WTC11 (cell line): Measurements from ENCODE around the gene CRLF1. TPM values are rescaled to one million over a fixed set of nuclear protein-coding genes. Genes with fewer than 3 reads are reported as not detected.

Experiments
- ATAC-seq: fragments of 200-7000 bp; cut with Tn5 transposase; 2 replicates; pipeline ENCODE4 v1.10.0; 2021; ENCODE audit warnings: mild to moderate bottlenecking, moderate library complexity
- CTCF ChIA-PET: fragments of 300-600 bp; sonication (Branson Sonifier 250); formaldehyde crosslinking; loops from one replicate; lab custom pipeline; 2021; ENCODE audit warnings: antibody characterized with exemption; lab: Charles Lee
- POLR2A ChIA-PET: fragments of 350-600 bp; sonication (Branson Sonifier 250); formaldehyde crosslinking; loops from one replicate; lab custom pipeline; 2021; ENCODE audit warnings: antibody characterized with exemption; lab: Charles Lee
- DNase-seq: peaks from one replicate; pipeline ENCODE4 v3.0.0; 2021; ENCODE audit warnings: low spot score
- H3K27ac Mint-ChIP-seq: 2 replicates; pipeline ENCODE4 v1.8.0; 2021; ENCODE audit warnings: mixed read lengths
- H3K27me3 Mint-ChIP-seq: 2 replicates; pipeline ENCODE4 v1.8.0; 2021; ENCODE audit warnings: low read depth, mild to moderate bottlenecking, moderate library complexity, mixed read lengths
- H3K36me3 Mint-ChIP-seq: 2 replicates; pipeline ENCODE4 v1.8.0; 2021; ENCODE audit warnings: mixed read lengths
- H3K4me1 Mint-ChIP-seq: 2 replicates; pipeline ENCODE4 v1.8.0; 2022; ENCODE audit warnings: mixed read lengths
- H3K4me3 Mint-ChIP-seq: 2 replicates; pipeline ENCODE4 v1.8.0; 2021; ENCODE audit warnings: mild to moderate bottlenecking, moderate library complexity, mixed read lengths
- H3K9me3 Mint-ChIP-seq: 2 replicates; pipeline ENCODE4 v1.8.0; 2021; ENCODE audit warnings: mixed read lengths
- CREB1 ChIP-seq: sonication (generic); formaldehyde crosslinking; IDR thresholded peaks from 2 replicates; pipeline ENCODE4 v1.8.0; 2023; ENCODE audit warnings: mild to moderate bottlenecking, missing genetic modification reagents
- GABPB1 ChIP-seq: sonication (generic); formaldehyde crosslinking; IDR thresholded peaks from 2 replicates; pipeline ENCODE4 v1.8.1; 2023; ENCODE audit warnings: mild to moderate bottlenecking, missing genetic modification reagents
- IRF2 ChIP-seq: sonication (generic); formaldehyde crosslinking; IDR thresholded peaks from 2 replicates; pipeline ENCODE4 v1.8.0; 2022; ENCODE audit warnings: low read depth, missing genetic modification reagents, borderline replicate concordance
- JUN ChIP-seq: sonication (generic); formaldehyde crosslinking; IDR thresholded peaks from 2 replicates; pipeline ENCODE4 v1.8.0; 2023; ENCODE audit warnings: mild to moderate bottlenecking, missing genetic modification reagents
- NFE2L1 ChIP-seq: sonication (generic); formaldehyde crosslinking; IDR thresholded peaks from 2 replicates; pipeline ENCODE4 v1.8.1; 2023; ENCODE audit warnings: missing genetic modification reagents
- NFYB ChIP-seq: sonication (generic); formaldehyde crosslinking; conservative IDR thresholded peaks from 2 replicates; pipeline ENCODE4 v1.8.0; 2022; ENCODE audit warnings: low read depth, missing genetic modification reagents
- NR2C2 ChIP-seq: sonication (generic); formaldehyde crosslinking; IDR thresholded peaks from 2 replicates; pipeline ENCODE4 v1.8.0; 2022; ENCODE audit warnings: mild to moderate bottlenecking, missing genetic modification reagents
- NR3C1 ChIP-seq: sonication (generic); formaldehyde crosslinking; conservative IDR thresholded peaks from 2 replicates; pipeline ENCODE4 v1.8.1; 2023; ENCODE audit warnings: low read depth, mild to moderate bottlenecking, missing genetic modification reagents
- PRRX2 ChIP-seq: fragments of 250-450 bp; sonication (Bioruptor Pico); IDR thresholded peaks from 2 replicates; pipeline ENCODE4 v1.8.0; 2021; ENCODE audit warnings: mild to moderate bottlenecking
- SMAD4 ChIP-seq: sonication (generic); formaldehyde crosslinking; IDR thresholded peaks from 2 replicates; pipeline ENCODE4 v1.8.0; 2022; ENCODE audit warnings: mild to moderate bottlenecking, missing genetic modification reagents
- TEAD1 ChIP-seq: sonication (generic); formaldehyde crosslinking; IDR thresholded peaks from 2 replicates; pipeline ENCODE4 v1.8.0; 2022; ENCODE audit warnings: mild to moderate bottlenecking, missing genetic modification reagents
- ZNF121 ChIP-seq: sonication (generic); formaldehyde crosslinking; IDR thresholded peaks from 2 replicates; pipeline ENCODE4 v1.8.0; 2023; ENCODE audit warnings: missing genetic modification reagents
- ZNF232 ChIP-seq: sonication (generic); formaldehyde crosslinking; IDR thresholded peaks from 2 replicates; pipeline ENCODE4 v1.8.0; 2022; ENCODE audit warnings: mild to moderate bottlenecking, missing genetic modification reagents
- ZNF317 ChIP-seq: sonication (generic); formaldehyde crosslinking; IDR thresholded peaks from 2 replicates; pipeline ENCODE4 v1.8.1; 2023; ENCODE audit warnings: low read depth, mild to moderate bottlenecking, moderate library complexity, missing genetic modification reagents, borderline replicate concordance
- total RNA-seq: library from RNA; stranded (reverse); gene quantifications from 3 replicates; pipeline ENCODE4 v1.2.3, GENCODE V29; 2021
- TF ChIP-seq, protein P1 (sequence below): sonication (generic); formaldehyde crosslinking; IDR thresholded peaks from 2 replicates; pipeline ENCODE4 v1.8.1; 2022; ENCODE audit warnings: mild to moderate bottlenecking, missing genetic modification reagents, moderate library complexity, borderline replicate concordance
- TF ChIP-seq, protein P2 (sequence below): sonication (generic); formaldehyde crosslinking; IDR thresholded peaks from 2 replicates; pipeline ENCODE4 v1.8.1; 2023; ENCODE audit warnings: mild to moderate bottlenecking, missing genetic modification reagents, moderate library complexity
- TF ChIP-seq, protein P3 (sequence below): fragments of 250-450 bp; sonication (Bioruptor Pico); IDR thresholded peaks from 2 replicates; pipeline ENCODE4 v1.9.0; 2021; ENCODE audit warnings: mild to moderate bottlenecking
- TF ChIP-seq, protein P4 (sequence below): sonication (generic); formaldehyde crosslinking; IDR thresholded peaks from 2 replicates; pipeline ENCODE4 v1.8.1; 2022; ENCODE audit warnings: low read depth, missing genetic modification reagents, borderline replicate concordance
- TF ChIP-seq, protein P5 (sequence below): sonication (generic); formaldehyde crosslinking; IDR thresholded peaks from 2 replicates; pipeline ENCODE4 v1.8.1; 2023; ENCODE audit warnings: mild to moderate bottlenecking, moderate library complexity, missing genetic modification reagents
- TF ChIP-seq, protein P6 (sequence below): sonication (generic); formaldehyde crosslinking; IDR thresholded peaks from 2 replicates; pipeline ENCODE4 v1.8.0; 2023; ENCODE audit warnings: mild to moderate bottlenecking, missing genetic modification reagents
- TF ChIP-seq, protein P7 (sequence below): sonication (generic); formaldehyde crosslinking; IDR thresholded peaks from 2 replicates; pipeline ENCODE4 v1.8.1; 2023; ENCODE audit warnings: mild to moderate bottlenecking, missing genetic modification reagents, borderline replicate concordance

The CRLF1 gene
- total RNA-seq, 1 experiment from 2014 or later = 36.4 TPM

DNA sequence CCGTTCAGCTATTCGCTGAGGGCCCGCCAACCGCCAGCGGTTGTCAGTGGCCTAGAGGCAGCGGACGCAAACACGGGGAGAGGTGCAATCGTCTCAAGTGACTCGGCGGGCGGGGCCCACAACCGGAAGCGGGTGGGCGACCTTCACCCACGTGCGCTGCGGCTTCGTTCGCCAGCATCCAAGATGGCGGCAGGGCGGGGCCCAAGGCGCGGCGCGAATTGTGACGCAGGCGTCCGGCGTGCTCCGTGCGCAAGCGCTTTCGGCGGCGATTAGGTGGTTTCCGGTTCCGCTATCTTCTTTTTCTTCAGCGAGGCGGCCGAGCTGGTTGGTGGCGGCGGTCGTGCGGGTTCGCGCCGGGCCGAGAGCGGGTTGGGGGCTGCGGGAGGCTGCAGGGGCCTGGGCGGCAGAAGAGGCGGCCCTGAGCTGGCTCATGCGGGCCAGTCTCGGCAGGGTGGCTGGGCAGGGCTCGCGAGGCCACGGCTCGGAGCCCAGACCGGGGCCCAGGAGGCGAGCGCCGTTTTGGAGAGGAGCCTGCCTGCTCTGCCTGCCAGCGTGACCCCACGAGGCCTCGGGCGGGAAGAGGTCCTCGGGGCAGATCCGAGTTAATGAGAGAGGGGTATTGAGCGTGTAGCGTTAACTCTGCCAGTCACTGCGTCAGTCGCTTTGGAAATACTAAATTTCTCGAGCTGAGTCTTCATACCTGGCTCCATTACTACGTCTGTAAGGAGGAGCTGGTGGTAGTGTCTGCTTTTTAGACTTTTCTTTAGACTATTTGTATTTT lies 34.8 kb downstream of the CRLF1 start, which contains the start of gene UBA52 (continued):
- TF ChIP-seq, protein P1, sequence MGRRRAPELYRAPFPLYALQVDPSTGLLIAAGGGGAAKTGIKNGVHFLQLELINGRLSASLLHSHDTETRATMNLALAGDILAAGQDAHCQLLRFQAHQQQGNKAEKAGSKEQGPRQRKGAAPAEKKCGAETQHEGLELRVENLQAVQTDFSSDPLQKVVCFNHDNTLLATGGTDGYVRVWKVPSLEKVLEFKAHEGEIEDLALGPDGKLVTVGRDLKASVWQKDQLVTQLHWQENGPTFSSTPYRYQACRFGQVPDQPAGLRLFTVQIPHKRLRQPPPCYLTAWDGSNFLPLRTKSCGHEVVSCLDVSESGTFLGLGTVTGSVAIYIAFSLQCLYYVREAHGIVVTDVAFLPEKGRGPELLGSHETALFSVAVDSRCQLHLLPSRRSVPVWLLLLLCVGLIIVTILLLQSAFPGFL (CRISPR knock-in tag) = no peak
- TF ChIP-seq IRF2 (no peak), GABPB1 (CRISPR knock-in tag) (peak; percentile 92)
- TF ChIP-seq, protein P2, sequence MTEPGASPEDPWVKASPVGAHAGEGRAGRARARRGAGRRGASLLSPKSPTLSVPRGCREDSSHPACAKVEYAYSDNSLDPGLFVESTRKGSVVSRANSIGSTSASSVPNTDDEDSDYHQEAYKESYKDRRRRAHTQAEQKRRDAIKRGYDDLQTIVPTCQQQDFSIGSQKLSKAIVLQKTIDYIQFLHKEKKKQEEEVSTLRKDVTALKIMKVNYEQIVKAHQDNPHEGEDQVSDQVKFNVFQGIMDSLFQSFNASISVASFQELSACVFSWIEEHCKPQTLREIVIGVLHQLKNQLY (CRISPR knock-in tag) = no peak

DNA sequence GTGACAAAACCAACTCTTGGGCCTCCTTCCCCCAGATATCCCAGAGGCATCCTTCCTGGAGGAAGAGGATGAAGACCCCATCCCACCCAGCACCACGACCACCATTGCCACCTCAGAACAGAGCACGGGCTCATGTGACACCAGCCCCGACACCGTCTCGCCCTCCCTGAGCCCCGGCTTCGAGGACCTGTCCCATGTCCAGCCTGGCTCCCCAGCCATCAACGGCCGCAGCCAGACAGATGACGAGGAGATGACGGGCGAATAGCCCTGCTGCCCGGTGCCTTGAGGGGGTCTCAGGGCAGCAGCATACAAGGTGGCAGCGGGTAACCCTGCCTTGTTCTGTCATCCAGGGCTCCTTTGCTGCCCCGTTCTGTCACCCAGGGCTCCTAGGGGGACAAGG lies 38.2 kb downstream of the CRLF1 start:
- Mint-ChIP-seq H3K27me3 (no peaks in the 10 kb centered on the region), H3K4me1 (peaks cover 14% of the 10 kb centered on the region), H3K9me3 (no peaks in the 10 kb centered on the region), H3K36me3 (peaks cover 62% of the 10 kb centered on the region), H3K27ac (no peak overlapping the region), H3K4me3 (no peak overlapping the region)
- POLR2A ChIA-PET = no interaction called here
- ATAC-seq = no peak
- DNase-seq = no peak
- CTCF ChIA-PET = no interaction called here
- TF ChIP-seq, protein P3, sequence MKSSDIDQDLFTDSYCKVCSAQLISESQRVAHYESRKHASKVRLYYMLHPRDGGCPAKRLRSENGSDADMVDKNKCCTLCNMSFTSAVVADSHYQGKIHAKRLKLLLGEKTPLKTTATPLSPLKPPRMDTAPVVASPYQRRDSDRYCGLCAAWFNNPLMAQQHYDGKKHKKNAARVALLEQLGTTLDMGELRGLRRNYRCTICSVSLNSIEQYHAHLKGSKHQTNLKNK = no peak
- TF ChIP-seq, protein P4, sequence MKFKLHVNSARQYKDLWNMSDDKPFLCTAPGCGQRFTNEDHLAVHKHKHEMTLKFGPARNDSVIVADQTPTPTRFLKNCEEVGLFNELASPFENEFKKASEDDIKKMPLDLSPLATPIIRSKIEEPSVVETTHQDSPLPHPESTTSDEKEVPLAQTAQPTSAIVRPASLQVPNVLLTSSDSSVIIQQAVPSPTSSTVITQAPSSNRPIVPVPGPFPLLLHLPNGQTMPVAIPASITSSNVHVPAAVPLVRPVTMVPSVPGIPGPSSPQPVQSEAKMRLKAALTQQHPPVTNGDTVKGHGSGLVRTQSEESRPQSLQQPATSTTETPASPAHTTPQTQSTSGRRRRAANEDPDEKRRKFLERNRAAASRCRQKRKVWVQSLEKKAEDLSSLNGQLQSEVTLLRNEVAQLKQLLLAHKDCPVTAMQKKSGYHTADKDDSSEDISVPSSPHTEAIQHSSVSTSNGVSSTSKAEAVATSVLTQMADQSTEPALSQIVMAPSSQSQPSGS (CRISPR knock-in tag) = no peak
- TF ChIP-seq TEAD1 = no peak
- no peak for TF ChIP-seq CREB1 (CRISPR knock-in tag)
- TF ChIP-seq GABPB1 (CRISPR knock-in tag) = no peak
- TF ChIP-seq, protein P5, sequence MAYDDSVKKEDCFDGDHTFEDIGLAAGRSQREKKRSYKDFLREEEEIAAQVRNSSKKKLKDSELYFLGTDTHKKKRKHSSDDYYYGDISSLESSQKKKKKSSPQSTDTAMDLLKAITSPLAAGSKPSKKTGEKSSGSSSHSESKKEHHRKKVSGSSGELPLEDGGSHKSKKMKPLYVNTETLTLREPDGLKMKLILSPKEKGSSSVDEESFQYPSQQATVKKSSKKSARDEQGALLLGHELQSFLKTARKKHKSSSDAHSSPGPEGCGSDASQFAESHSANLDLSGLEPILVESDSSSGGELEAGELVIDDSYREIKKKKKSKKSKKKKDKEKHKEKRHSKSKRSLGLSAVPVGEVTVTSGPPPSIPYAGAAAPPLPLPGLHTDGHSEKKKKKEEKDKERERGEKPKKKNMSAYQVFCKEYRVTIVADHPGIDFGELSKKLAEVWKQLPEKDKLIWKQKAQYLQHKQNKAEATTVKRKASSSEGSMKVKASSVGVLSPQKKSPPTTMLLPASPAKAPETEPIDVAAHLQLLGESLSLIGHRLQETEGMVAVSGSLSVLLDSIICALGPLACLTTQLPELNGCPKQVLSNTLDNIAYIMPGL (CRISPR knock-in tag) = no peak
- TF ChIP-seq ZNF317 = no peak
- TF ChIP-seq ZNF121 (CRISPR knock-in tag) = no peak
- no peak for TF ChIP-seq NR3C1
- TF ChIP-seq NFE2L1 (CRISPR knock-in tag) = no peak
- no peak for TF ChIP-seq SMAD4 (CRISPR knock-in tag)
- no peak for TF ChIP-seq PRRX2 (CRISPR knock-in tag)

DNA sequence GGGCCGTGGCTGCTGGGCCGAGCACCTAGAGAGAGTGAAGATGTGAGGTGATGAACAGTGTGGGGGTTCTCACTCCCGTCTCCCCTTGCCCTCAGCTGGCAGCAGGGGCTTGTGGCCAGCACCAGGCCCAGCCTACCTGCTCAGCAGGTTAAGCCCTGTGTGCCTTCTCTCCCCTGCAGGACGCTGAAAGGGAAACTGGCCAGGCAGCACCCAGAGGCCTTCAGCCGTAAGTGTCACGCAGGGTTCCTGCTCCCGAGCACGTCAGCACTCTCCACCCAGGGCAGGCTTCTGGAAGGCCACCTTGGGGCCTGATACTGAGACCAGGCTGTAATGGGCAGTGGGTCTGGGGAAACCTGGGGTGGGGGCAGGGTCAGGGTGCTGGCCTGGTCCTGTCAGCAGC lies 39.6 kb downstream of the CRLF1 start:
- no peaks in the 10 kb centered on the region for H3K9me3 Mint-ChIP-seq
- no peaks in the 10 kb centered on the region for H3K27me3 Mint-ChIP-seq
- H3K36me3 Mint-ChIP-seq = peaks cover 58% of the 10 kb centered on the region
- H3K4me3 Mint-ChIP-seq = no peak overlapping the region
- H3K27ac Mint-ChIP-seq = no peak overlapping the region
- CTCF ChIA-PET = interaction anchor here (0.9 kb wide), 1 partner anchor 9 kb away, joined by 3 read pairs; the partner anchor contains the start of gene KXD1
- H3K4me1 Mint-ChIP-seq = 0 out of 2 replicates have a peak, but pooled peaks cover 2% of the 10 kb centered on the region
- ATAC-seq = no peak
- POLR2A ChIA-PET = interaction anchor here (0.5 to 0.6 kb wide), 2 partner anchors 8 to 116 kb away, joined by 3 read pairs; no protein-coding TSS in a partner anchor
- DNase-seq = no peak
- TF ChIP-seq NR2C2 (CRISPR knock-in tag) (no peak), JUN (CRISPR knock-in tag) (no peak), ZNF232 (CRISPR knock-in tag) (no peak), NFYB (CRISPR knock-in tag) (no peak)
- TF ChIP-seq, protein P6, sequence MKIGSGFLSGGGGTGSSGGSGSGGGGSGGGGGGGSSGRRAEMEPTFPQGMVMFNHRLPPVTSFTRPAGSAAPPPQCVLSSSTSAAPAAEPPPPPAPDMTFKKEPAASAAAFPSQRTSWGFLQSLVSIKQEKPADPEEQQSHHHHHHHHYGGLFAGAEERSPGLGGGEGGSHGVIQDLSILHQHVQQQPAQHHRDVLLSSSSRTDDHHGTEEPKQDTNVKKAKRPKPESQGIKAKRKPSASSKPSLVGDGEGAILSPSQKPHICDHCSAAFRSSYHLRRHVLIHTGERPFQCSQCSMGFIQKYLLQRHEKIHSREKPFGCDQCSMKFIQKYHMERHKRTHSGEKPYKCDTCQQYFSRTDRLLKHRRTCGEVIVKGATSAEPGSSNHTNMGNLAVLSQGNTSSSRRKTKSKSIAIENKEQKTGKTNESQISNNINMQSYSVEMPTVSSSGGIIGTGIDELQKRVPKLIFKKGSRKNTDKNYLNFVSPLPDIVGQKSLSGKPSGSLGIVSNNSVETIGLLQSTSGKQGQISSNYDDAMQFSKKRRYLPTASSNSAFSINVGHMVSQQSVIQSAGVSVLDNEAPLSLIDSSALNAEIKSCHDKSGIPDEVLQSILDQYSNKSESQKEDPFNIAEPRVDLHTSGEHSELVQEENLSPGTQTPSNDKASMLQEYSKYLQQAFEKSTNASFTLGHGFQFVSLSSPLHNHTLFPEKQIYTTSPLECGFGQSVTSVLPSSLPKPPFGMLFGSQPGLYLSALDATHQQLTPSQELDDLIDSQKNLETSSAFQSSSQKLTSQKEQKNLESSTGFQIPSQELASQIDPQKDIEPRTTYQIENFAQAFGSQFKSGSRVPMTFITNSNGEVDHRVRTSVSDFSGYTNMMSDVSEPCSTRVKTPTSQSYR (CRISPR knock-in tag) = no peak
- TF ChIP-seq, protein P7, sequence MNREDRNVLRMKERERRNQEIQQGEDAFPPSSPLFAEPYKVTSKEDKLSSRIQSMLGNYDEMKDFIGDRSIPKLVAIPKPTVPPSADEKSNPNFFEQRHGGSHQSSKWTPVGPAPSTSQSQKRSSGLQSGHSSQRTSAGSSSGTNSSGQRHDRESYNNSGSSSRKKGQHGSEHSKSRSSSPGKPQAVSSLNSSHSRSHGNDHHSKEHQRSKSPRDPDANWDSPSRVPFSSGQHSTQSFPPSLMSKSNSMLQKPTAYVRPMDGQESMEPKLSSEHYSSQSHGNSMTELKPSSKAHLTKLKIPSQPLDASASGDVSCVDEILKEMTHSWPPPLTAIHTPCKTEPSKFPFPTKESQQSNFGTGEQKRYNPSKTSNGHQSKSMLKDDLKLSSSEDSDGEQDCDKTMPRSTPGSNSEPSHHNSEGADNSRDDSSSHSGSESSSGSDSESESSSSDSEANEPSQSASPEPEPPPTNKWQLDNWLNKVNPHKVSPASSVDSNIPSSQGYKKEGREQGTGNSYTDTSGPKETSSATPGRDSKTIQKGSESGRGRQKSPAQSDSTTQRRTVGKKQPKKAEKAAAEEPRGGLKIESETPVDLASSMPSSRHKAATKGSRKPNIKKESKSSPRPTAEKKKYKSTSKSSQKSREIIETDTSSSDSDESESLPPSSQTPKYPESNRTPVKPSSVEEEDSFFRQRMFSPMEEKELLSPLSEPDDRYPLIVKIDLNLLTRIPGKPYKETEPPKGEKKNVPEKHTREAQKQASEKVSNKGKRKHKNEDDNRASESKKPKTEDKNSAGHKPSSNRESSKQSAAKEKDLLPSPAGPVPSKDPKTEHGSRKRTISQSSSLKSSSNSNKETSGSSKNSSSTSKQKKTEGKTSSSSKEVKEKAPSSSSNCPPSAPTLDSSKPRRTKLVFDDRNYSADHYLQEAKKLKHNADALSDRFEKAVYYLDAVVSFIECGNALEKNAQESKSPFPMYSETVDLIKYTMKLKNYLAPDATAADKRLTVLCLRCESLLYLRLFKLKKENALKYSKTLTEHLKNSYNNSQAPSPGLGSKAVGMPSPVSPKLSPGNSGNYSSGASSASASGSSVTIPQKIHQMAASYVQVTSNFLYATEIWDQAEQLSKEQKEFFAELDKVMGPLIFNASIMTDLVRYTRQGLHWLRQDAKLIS = no peak
